Body of pancreas (tissue), 4 donors: ENCODE measurements around the gene DAND5. TPM values are rescaled to one million over a fixed set of nuclear protein-coding genes. Genes with fewer than 3 reads are reported as not detected.

Experiments used
- ATAC-seq: fragments of 150-250 bp; one replicate; pipeline ENCODE4 v1.9.1; 2016
- DNase-seq, 4 donors: peaks; one replicate each; pipeline ENCODE4 v3.0.0-alpha.2; 2019
- H3K27ac ChIP-seq, 4 donors: fragments of 200-600 bp; sonication (generic); 1 replicate in 3 of 4; 2 replicates in 1 of 4; pipeline versions ENCODE4 v1.5.1 to v1.6.1; 2016 to 2019; ENCODE audit warnings: mild to moderate bottlenecking in 1 of 4, mixed read lengths in 1 of 4, moderate library complexity in 1 of 4
- H3K27me3 ChIP-seq, 2 donors: fragments of 200-600 bp; sonication (generic); one replicate each; pipeline ENCODE4 v1.6.0; 2016; ENCODE audit warnings: mild to moderate bottlenecking in 1 of 2
- H3K36me3 ChIP-seq, 2 donors: fragments of 200-600 bp; sonication (generic); replicated peaks in 1 of 2; 2 replicates each; pipeline ENCODE4 v1.5.1; 2016; ENCODE audit warnings: low read depth in 2 of 2; ENCODE audit not compliant: insufficient read depth in 1 of 2
- H3K4me1 ChIP-seq: fragments of 200-600 bp; sonication (generic); one replicate; pipeline ENCODE4 v1.6.0; 2016
- H3K4me3 ChIP-seq, 2 donors: fragments of 200-600 bp; sonication (generic); 1 replicate in 1 of 2; 2 replicates in 1 of 2; pipeline ENCODE4 v1.5.1; 2016 to 2019
- H3K9me3 ChIP-seq, 3 donors: fragments of 200-600 bp; sonication (generic); 1 replicate in 2 of 3; 2 replicates in 1 of 3; pipeline ENCODE4 v1.5.1; 2016
- CTCF ChIP-seq, 7 experiments: fragments of 450-650 bp in 4 of 7; fragments of 200-600 bp in 3 of 7; sonication (generic) in 3 of 7; IDR thresholded peaks; one replicate each; pipeline ENCODE4 v1.5.1; 2016 to 2019; ENCODE audit warnings: antibody characterized with exemption in 7 of 7
- POLR2A ChIP-seq, 3 donors: fragments of 450-650 bp; IDR thresholded peaks; one replicate each; pipeline ENCODE4 v1.6.1; 2016; ENCODE audit warnings: antibody characterized with exemption in 3 of 3, mild to moderate bottlenecking in 2 of 3
- WGBS, 2 donors: methylation state at CpG; one replicate each; pipeline ENCODE4 v1.1.5; 2017; 5-methylcytosine and 5-hydroxymethylcytosine counted together
- intact Hi-C: fragments of 100-400 bp; cut with DNase I; formaldehyde crosslinking; loops from one replicate; pipeline ENCODE4 v1.15.1; 2023
- microRNA-seq, 2 donors: library from miRNA; unstranded; fragments of <30 nt; microRNA quantifications; one replicate each; pipeline ENCODE4, GENCODE V29; 2016; ENCODE audit warnings: borderline number of aligned reads in 2 of 2, borderline replicate concordance in 2 of 2
- small RNA-seq: library from RNA; depleted of rRNA; stranded (forward); fragments of <200 nt; gene quantifications from one replicate; pipeline ENCODE3, GENCODE V24; 2016
- total RNA-seq, 2 donors: library from RNA; depleted of rRNA; stranded (reverse); fragments of >200 nt; gene quantifications; one replicate each; pipeline ENCODE4 v1.1.0, GENCODE V29; 2016

The DAND5 gene
- total RNA-seq, 2 donors from 2014 or later = not detected

GRCh38 chr19:13020002-13020414 lies 50.6 kb downstream of the DAND5 start:
- ATAC-seq = no peak
- peak overlapping the region in 1 of 4 donors; percentile 37 for H3K27ac ChIP-seq
- no peaks in the 10 kb centered on the region for H3K9me3 ChIP-seq
- intact Hi-C loops = no loop called here
- DNase-seq = no peak
- H3K4me1 ChIP-seq = peaks cover 44% of the 10 kb centered on the region
- no peak overlapping the region for H3K4me3 ChIP-seq
- WGBS, 2 donors = 70 to 72% methylated on average over 7 of the region's 7 CpGs
- TF ChIP-seq CTCF (IDR thresholded peaks at IDR 0.05) (no peak), POLR2A (IDR thresholded peaks at IDR 0.05) (no peak)
- no peaks in the 10 kb centered on the region for H3K27me3 ChIP-seq
- H3K36me3 ChIP-seq = no peaks in the 10 kb centered on the region

- intact Hi-C loops = no loop called here
- H3K27ac ChIP-seq = peak overlapping the region; percentile 64 to 90 (median 82)
- H3K4me1 ChIP-seq = peaks cover 66% of the 10 kb centered on the region
- WGBS, 2 donors = 32 to 44% methylated on average over 19 to 22 of the region's 22 CpGs
- DNase-seq = peak in 1 of 4 donors; percentile 63
- no peaks in the 10 kb centered on the region for H3K27me3 ChIP-seq
- H3K4me3 ChIP-seq = no peak overlapping the region
- H3K36me3 ChIP-seq = no peaks in the 10 kb centered on the region
- TF ChIP-seq POLR2A (IDR thresholded peaks at IDR 0.05) (no peak), CTCF (IDR thresholded peaks at IDR 0.05) (no peak)
- no peaks in the 10 kb centered on the region for H3K9me3 ChIP-seq
- ATAC-seq = peak; percentile 30
Observed at GRCh38 chr19:13022111-13022858, 52.9 kb downstream of the DAND5 start.

GRCh38 chr19:13022859-13023636 lies 53.7 kb downstream of the DAND5 start:
- H3K27ac ChIP-seq = peak overlapping the region; percentile 64 to 90 (median 82)
- WGBS, 2 donors = 19 to 37% methylated on average over 30 of the region's 30 CpGs
- no peak overlapping the region for H3K4me3 ChIP-seq
- ATAC-seq (peak; percentile 62), DNase-seq (peak; percentile 57 to 77 (median 75))
- H3K9me3 ChIP-seq = no peaks in the 10 kb centered on the region
- no peaks in the 10 kb centered on the region for H3K27me3 ChIP-seq
- TF ChIP-seq CTCF (IDR thresholded peaks at IDR 0.05) (peak in 1 of 7 experiments; percentile 17), POLR2A (IDR thresholded peaks at IDR 0.05) (peak in 1 of 3 donors; percentile 13)
- peaks cover 64% of the 10 kb centered on the region for H3K4me1 ChIP-seq
- intact Hi-C loops = no loop called here
- no peaks in the 10 kb centered on the region for H3K36me3 ChIP-seq

GRCh38 chr19:13023656-13024055 lies 54.3 kb downstream of the DAND5 start:
- no peak for ATAC-seq
- WGBS, 2 donors = 24% methylated on average over 8 of the region's 8 CpGs
- no peaks in the 10 kb centered on the region for H3K27me3 ChIP-seq
- H3K27ac ChIP-seq = peak overlapping the region in 3 of 4 donors; percentile 76 to 90 (median 87)
- intact Hi-C loops = no loop called here
- peaks cover 64% of the 10 kb centered on the region for H3K4me1 ChIP-seq
- no peak for DNase-seq
- H3K9me3 ChIP-seq = no peaks in the 10 kb centered on the region
- H3K36me3 ChIP-seq = no peaks in the 10 kb centered on the region
- no peak for TF ChIP-seq CTCF (IDR thresholded peaks at IDR 0.05)
- no peak for TF ChIP-seq POLR2A (IDR thresholded peaks at IDR 0.05)
- no peak overlapping the region for H3K4me3 ChIP-seq

Small RNA genes lying within 50 kb of the gene (microRNA-seq; reads per million reads assigned to microRNA genes)
- gene MIR5695 (0 reads per million in 2 donors), gene MIR6515 (1.4 to 2.7 reads per million in 2 donors)

Small RNA genes lying within 50 kb of the gene (small RNA-seq; reads per million reads assigned to genes)
- not detected for gene MIR5695
- gene MIR6515 = not detected

Other genes with a start within 250 kb of the DAND5 start
- gene TNPO2, start 245.6 kb upstream of the DAND5 start, total RNA-seq = 10 to 100 TPM; 15.0 to 35.6 TPM
- gene TRIR, start 234.9 kb upstream of the DAND5 start, total RNA-seq = 100 to 1,000 TPM; 187 to 282 TPM
- gene GET3, start 232.1 kb upstream of the DAND5 start, total RNA-seq = 10 to 100 TPM; 13.2 to 22.8 TPM
- gene BEST2, start 217.8 kb upstream of the DAND5 start, total RNA-seq = not detected
- gene HOOK2, start 194.0 kb upstream of the DAND5 start, total RNA-seq = 100 to 1,000 TPM; 114 to 354 TPM
- 100 to 1,000 TPM; 219 to 485 TPM for gene JUNB, start 178.1 kb upstream of the DAND5 start, total RNA-seq
- 100 to 1,000 TPM; 105 to 146 TPM for gene PRDX2, start 167.8 kb upstream of the DAND5 start, total RNA-seq
- gene THSD8, start 167.5 kb upstream of the DAND5 start, total RNA-seq = not detected
- gene RNASEH2A, start 163.0 kb upstream of the DAND5 start, total RNA-seq = 1 to 10 TPM; 1.3 to 6.5 TPM
- gene RTBDN, start 135.0 kb upstream of the DAND5 start, total RNA-seq = under 1 TPM in 1 of 2 donors, not detected in 1; 0.52 TPM
- under 1 TPM in 1 of 2 donors, not detected in 1; 0.26 TPM for gene MAST1, start 131.1 kb upstream of the DAND5 start, total RNA-seq
- 10 to 100 TPM in 1 of 2 donors, 1 to 10 TPM in 1; 6.9 to 28.3 TPM for gene DNASE2, start 88.1 kb upstream of the DAND5 start, total RNA-seq
- not detected for gene KLF1, start 82.4 kb upstream of the DAND5 start, total RNA-seq
- gene GCDH, start 78.4 kb upstream of the DAND5 start, total RNA-seq = 10 to 100 TPM; 17.4 to 57.7 TPM
- not detected for gene SYCE2, start 50.3 kb upstream of the DAND5 start, total RNA-seq
- gene FARSA, start 35.9 kb upstream of the DAND5 start, total RNA-seq = 10 to 100 TPM; 25.9 to 35.6 TPM
- gene CALR, start 31.0 kb upstream of the DAND5 start, total RNA-seq = 100 to 1,000 TPM; 298 to 388 TPM
- 10 to 100 TPM; 53.7 to 94.6 TPM for gene RAD23A, start 23.7 kb upstream of the DAND5 start, total RNA-seq
- 10 to 100 TPM; 31.3 to 42.0 TPM for gene GADD45GIP1, start 12.4 kb upstream of the DAND5 start, total RNA-seq
- 10 to 100 TPM; 16.9 to 26.7 TPM for gene NFIX, start 25.9 kb downstream of the DAND5 start, total RNA-seq
- gene LYL1, start 133.3 kb downstream of the DAND5 start, total RNA-seq = 1 to 10 TPM; 3.4 to 6.9 TPM
- 10 to 100 TPM; 21.5 to 36.3 TPM for gene TRMT1, start 147.2 kb downstream of the DAND5 start, total RNA-seq
- gene NACC1, start 148.7 kb downstream of the DAND5 start, total RNA-seq = 10 to 100 TPM in 1 of 2 donors, 1 to 10 TPM in 1; 6.0 to 15.5 TPM
- gene STX10, start 180.8 kb downstream of the DAND5 start, total RNA-seq = 10 to 100 TPM; 54.2 to 65.3 TPM
- gene IER2, start 180.8 kb downstream of the DAND5 start, total RNA-seq = 100 to 1,000 TPM; 162 to 857 TPM